GM18867 (cell line): ENCODE data around the gene KLF16.
"Not testable (repeated sequence)": the region's sequence is repeated elsewhere in the genome, so short reads cannot be mapped to it uniquely, and the experiment has no call there.

Source experiments
- ATAC-seq: cut with Tn5 transposase; IDR thresholded peaks from one replicate; pipeline ENCODE4 v1.9.1; 2021; ENCODE audit warnings: mild to moderate bottlenecking, moderate library complexity; ENCODE audit not compliant: unreplicated experiment

KLF16 gene

DNA sequence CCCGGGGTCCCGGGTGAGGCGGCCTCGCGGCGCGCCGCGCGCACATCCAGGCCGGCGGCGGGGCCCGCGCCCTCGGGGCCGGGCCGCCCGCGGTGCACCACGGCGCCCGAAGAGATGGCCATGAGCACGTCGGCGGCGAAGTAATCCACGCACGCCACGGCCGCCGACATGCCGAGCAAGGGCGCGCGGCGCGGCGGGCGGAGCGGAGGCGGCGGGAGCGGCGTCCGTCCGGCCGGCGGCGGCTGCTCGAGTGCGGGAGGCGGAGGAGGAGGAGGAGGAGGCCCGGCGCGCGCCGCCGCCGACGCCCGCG, at the start of gene KLF16:
Gene KLF16, minus strand, starts transcription at position 252 of the 310 bp plus-strand sequence. Its CDS starts 82 bp downstream, at position 170.
- ATAC-seq = peak; percentile 3

DNA sequence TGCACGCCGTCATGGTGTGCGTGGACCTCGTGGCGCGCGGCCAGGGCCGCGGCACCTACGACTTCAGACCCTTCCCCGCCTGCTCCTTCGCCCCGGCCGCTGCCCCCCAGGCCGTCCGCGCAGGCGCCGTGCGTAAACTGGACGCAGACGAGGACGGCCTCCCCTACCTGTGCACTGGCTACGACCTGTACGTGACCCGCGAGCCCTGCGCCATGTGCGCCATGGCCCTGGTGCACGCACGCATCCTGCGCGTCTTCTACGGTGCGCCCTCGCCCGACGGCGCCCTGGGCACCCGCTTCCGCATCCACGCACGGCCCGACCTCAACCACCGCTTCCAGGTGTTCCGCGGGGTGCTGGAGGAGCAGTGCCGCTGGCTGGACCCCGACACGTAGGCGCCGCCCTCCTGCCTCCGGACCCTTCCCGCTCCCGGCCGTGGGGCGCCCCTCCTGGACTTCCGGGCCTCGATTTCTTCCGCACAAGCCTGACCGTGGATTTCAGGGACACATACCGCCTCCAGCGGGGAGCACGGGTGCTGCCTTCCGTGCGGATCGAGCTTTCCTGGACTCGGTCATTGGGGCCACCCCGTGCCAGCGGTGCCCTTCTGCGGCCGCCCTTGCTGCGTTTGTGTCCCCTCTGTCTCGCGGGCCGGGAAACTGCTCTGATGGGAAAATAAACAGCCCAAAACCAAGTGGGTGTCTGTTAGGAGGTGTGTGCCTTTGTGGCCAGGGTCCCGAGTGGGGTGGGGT, 49.6 kb upstream of the KLF16 start:
- ATAC-seq = no peak

DNA sequence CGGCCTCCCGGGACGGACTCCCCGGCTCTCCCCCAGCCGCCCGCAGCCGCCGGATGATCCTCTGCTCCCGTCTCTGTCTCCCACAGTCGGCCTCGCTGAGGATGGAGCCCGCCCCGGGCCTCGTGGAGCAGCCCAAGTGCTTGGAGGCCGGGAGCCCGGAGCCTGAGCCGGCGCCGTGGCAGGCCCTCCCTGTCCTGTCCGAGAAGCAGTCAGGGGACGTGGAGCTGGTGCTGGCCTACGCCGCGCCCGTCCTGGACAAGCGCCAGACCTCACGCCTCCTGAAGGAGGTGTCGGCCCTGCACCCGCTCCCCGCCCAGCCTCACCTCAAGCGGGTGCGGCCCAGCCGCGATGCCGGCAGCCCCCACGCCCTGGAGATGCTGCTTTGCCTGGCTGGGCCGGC, 48.6 kb upstream of the KLF16 start:
- ATAC-seq = no peak

DNA sequence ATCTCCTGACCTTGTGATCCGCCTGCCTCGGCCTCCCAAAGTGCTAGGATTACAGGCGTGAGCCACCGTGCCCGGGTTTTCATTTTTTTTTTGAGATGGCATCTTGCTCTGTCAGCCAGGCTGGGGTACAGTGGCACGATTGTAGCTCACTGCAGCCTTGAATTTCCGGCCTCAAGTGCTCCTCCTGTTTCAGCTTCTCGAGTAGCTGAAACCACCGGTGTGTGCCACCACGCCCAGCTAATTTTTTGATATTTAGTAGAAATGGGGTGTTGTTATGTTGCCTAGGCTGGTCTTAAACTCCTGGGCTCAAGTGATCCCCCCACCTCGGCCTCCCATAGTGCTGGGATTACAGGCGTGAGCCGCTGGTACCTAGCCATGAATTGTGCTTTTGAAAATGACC, 47.7 kb upstream of the KLF16 start:
- ATAC-seq = no peak

DNA sequence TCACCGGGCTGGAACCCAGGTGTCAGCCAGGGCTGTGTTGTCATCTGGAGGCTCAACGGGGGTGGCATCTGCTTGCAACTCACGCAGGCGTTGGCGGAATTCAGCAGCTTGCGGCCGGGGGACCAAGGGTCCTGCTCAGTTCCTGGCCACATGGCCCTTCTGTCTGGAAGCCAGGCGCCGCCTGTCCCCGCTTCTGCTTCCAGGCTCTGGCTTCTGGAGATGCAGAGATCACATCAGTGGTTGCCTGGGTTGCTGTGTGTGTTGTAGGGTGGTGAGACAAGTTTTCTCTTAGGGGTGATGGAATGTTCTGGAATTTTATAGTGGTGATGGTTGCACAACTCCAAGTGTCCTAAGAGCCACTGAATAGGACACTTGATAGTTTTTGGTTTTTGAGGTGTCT, 46.8 kb upstream of the KLF16 start:
- no peak for ATAC-seq

DNA sequence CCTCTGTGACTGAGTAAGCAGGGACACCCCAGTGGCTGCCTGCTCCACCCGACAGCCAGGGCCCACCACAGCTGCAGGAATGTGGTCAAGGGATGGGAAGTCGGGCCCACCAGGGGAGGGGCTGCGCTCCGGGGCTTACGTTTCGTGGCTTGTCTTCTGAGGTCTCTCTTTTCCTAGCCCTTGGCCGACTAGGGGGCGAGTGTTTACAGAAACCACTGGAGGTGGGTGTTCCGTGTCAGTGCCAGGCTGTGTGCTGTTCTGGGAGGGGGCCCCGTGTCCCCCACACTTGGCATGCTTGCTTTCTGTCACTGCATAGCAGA, 46.3 kb upstream of the KLF16 start:
- no peak for ATAC-seq

DNA sequence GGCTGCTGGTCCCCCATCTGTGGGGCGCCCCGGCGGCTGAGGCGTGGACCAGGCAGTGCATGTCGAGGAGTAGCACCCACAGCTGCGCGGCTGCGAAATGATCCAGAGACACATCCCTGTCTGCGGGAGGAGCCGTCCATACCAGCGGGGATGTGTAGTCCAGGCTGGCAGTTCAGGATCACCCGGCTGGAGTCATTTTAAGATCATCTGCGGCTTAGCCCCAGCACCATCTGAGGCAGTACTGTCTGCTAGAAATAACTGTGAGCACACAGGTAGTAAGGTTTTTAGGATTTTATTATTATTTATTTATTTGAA, 44.9 kb upstream of the KLF16 start:
- no peak for ATAC-seq

DNA sequence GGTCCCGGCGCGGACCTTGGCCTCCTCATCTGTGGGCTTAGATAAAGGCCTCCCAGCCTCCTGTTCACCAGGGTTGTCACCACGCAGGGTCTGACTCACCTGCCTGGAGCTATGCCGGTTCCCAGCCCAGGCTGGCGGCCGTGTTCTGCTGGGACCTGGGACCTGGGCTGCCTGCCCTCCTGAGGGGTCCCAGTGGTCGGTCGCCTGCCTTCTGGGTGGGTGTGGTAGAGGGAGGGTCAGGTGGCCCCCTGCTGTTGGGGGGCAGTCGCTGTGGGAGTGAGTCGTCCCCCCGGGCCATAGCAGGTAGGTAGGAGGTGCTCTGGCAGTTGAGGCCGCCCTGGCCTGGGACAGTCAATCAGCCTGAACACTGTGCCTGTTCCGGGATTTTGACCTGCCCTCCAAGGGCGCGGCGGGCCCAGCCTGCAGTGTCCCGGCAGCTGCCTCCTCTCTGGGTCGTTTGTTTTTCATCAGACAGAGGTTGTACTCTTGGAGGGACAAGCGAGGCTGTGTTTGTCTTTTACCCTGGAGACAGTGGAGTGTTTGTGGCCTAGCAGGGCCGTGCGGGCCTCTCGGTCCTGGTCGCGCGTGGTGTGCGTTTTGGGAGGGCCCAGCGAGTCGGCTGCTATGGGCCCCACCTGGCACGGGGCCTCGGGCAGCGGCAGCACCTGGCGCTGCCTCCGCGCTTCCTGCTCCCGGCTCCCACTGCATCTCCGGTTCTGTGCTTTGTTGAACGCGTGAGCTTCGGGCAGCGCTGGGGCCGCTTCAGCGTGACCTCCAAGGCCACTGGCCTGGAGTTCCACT, 44.4 kb upstream of the KLF16 start:
- ATAC-seq = no peak

DNA sequence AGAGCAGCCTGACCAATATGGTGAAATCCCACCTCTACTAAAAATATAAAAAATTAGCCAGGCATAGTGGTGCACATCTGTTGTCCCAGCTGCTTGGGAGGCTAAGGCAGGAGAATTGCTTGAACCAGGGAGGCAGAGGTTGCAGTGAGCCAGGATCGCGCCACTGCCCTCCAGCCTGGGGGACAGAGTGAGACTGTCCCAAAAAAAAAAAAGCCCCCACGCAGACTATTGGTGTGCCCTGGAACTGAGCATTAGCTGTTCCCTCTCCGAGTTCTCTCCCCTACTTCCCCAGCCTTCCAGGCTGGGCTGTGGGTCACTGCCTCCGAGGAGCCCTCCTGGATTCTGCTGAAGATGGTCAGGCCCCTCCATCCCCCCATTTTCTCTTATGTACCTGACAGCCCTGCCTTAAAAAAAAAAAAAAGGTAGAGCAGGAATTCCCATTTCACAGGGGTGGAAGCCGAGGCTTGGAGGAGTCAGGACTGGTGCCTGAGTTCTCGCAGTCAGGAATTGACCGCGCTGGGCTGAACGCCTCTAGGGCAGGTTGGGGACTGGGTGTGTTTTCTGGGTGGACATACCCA, 43.7 kb upstream of the KLF16 start:
- no peak for ATAC-seq

DNA sequence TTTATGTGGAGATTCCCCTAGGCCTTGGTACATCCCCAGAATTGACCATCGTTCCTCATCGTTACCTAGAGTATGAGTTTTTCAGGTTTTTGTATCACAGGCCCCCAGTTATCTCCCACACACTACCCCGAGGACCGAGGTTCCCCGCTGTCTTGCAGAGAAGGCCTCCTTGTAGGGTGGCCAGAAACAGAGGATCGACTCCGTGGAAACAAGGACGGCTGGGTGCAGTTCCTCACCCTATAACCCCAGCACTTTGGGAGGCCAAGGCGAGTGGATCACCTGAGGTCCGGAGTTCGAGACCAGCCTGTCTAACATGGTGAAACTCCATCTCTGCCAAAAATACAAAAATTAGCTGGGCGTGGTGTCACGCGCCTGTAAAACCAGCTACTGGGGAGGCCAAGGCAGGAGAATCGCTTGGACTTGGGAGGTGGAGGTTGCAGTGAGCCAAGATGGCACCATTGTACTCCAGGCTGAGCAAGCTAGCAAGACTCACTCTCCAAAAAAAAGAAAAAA, 42.5 kb upstream of the KLF16 start:
- ATAC-seq = no peak

DNA sequence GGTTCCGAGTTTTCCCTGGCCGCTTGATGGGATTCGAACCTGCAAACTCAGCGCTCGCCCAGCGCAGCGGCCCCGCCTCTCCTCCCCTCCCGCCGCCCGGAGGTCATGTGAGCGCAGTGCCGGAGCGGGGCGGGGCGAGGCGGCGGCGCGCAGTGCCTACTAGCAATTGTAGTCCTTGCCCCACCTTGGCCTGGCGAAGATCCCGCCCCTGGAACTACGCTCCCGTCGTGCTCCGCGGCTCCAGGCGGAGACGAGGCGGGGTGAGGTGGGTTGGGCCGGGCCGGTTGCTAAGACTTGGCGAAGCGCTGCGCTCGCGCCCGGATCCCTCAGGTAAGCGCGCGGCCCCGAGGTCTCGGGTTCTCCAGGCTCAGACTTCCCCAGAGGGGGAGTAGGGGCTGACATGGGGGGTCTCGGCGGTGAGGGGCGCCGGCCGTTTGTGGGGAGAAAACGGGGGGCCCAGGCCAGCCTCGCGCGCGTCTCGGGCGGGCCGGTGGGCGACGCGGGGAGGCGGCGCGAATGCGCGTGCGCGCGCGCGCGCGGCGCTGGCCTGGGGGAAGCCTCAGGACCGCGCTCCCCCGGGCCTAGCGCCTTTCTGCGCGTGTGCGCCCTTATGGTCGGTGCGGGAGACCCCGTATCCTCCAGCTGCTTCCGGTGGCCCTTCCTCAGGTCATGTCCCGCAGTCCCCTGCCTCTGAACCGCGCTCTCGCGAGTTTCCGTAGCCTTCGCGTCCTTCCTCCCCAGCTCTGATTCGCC, 41.9 kb upstream of the KLF16 start, which contains the start of the genes ADAT3 and SCAMP4:
Gene ADAT3, plus strand, starts transcription at position 290 of the 753 bp plus-strand sequence. CDS start 6,649 bp downstream, outside the sequence.
Gene SCAMP4, plus strand, starts transcription at position 290 of the 753 bp plus-strand sequence. CDS start 9,621 bp downstream, outside the sequence.
- peak; percentile 84 for ATAC-seq

DNA sequence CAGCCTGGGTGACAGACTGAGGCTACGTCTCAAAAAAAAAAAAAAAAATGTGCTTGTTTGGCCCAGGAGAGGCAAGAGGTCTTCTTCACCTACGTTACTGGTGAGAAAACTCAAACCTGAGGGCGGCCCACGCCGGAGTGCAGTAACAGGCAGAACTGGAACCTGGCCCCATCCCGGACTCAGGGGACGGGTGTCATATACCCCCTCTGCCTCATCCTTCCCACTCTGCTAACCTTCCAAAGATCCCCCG, 41.4 kb upstream of the KLF16 start:
- no peak for ATAC-seq

DNA sequence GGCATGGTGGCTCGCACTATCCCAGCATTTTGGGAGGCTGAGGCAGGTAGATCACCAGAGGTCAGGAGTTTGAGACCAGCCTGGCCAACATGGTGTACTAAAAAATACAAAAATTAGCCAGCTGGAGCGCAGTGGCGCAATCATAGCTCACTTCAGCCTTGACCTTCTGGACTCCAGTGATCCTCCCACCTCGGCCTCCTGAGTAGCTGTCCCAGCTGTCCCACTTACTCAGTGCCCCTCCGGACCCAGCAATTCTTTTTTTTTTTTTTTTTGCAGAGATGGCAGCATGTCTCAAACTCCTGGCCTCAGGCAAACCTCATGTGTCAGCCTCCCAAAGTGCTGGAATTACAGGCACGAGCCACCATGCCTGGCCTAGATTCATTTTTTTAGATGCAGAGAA, 39.5 kb upstream of the KLF16 start:
- no peak for ATAC-seq

DNA sequence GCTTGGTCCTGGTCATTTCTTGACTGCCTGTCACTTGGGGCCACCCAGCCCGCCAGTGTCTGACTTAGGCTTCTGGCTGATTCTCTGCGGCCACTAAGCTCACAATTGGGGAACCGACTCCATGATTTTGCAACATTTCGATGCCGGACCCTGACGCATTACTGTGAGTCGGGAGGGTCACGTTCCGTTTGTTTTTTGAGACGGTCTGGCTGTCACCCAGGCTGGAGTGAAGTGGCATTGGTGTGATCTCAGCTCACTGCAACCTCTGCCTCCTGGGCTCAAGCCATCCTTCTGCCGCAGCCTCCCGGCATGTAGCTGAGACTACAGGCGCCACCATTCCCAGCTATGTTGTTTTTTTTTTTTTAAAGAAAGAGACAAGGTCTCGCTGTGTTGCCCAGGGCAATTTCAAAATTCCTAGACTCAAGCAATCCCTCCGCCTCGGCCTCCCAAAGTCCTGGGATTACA, 38.6 kb upstream of the KLF16 start:
- ATAC-seq = no peak

DNA sequence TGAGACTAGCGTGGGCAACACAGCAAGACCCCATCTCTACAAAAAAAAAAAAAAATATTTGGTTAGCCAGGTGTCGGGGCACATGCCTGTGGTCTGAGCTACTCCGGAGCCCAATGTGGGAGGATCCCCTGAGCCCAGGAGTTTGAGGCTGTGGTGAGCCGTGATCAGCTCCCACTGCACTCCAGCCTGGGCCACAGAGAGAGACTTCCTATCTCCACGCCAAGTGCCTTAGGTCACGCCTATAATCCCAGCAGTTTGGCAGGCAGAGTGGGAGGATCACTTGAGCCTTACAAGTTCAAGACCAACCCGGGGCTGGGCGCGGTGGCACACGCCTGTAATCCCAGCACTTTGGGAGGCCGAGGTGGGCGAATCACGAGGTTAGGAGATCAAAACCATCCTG, 33.1 kb upstream of the KLF16 start:
- ATAC-seq = no peak

DNA sequence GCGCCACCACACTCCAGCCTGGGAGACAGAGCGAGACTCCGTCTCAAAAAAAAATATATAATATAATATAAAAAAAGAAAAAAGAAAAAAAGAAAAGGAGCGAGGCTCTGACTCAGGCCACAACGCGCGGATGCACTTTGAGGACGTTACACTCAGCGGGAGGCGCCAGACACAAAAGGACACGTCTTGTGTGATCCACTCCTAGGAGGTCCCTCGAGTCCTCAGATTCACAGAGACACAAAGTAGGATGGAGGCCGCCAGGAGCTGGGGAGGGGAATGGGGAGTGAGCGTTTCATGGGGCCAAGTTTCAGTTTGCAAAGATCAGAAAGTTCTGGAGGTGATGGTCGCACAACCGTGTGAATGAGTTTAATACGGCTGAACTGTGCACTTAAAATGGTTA, 30.4 kb upstream of the KLF16 start:
- no peak for ATAC-seq

DNA sequence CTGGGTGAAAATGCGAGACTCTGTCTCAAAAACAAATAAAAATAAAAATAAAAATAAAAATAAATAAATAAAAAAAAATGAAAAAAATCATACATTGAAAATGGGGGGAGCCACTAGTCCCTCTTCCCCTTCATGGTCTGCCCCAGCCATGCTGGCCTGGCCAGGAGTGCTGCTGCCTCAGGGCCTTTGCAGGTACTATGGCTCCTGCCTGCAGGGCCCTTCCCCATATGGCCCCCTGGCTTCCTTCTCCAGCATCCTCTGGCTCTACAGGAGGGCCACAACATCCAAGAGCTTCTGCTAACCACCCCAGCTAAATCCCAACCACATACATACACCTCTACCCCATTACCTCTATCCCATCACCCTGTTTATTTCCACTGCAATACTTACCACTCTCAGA, 26.5 kb upstream of the KLF16 start:
- no peak for ATAC-seq

DNA sequence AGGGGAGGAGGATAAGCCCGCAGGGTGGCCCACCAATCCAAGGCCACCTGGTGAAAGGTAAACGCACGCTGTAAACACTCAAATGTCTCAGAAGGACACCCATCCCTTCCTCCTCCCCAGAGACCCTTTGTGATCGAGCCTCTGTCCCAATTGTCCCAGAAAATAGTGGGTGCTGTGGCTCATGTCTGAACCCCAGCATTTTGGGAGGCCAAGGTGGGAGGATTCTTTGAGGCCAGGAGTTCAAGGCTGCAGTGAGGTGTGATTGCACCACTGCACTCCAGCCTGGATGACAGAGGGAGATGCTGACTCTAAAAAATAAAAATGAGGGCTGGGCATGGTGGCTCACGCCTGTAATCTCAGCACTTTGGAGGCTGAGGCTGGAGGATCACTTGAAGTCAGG, 25.0 kb upstream of the KLF16 start:
- no peak for ATAC-seq

DNA sequence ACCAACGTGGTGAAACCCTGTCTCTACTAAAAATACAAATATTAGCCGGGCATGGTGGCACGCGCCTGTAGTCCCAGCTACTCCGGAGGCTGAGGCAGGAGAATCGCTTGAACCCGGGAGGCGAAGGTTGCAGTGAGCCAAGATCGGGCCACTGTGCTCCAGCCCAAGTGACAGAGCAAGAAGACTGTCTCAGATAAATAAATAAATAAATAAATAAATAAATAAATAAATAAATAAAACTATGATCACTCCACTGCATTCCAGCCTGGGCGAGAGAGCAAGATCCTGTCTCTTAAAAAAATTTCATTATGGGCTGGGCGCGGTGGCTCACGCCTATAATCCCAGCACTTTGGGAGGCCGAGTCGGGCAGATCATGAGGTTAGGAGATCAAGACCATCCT, 23.0 kb upstream of the KLF16 start:
- not testable (repeated sequence) for ATAC-seq

DNA sequence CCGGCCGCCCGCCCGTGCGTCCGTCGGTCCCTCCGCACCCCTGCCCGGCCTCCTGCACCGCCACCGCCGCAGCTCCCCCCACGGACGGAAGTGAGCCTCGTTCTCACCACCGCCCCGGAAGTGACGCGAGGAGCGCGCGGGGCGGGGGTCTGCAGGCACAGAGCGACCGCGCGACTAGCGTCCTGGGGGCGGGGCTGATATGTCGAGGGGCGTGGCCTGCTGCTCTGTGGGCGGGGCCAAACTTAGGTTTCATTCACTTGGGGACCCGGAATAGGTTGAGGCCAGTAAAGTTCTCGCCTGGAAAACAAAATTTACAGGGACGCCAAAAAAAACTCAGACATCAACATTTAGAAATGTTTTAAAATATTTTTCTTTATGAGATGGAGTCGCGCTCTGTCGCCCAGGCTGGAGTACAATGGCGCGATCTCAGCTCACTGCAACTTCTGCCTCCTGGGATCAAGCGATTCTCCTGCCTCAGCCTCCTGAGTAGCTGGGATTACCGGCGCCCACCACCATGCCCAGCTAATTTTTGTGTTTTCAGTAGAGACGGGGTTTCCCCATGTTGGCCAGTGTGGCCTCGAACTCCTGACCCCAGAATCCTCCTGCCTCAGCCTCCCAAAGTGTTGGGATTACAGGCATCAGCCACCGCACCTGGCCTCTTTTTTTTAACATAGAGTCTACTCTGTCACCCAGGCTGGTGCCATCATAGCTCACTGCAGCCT, 22.2 kb upstream of the KLF16 start, which contains the start of gene ABHD17A:
Gene ABHD17A, minus strand, starts transcription at position 99 of the 722 bp plus-strand sequence. CDS start 3,930 bp downstream, outside the sequence.
- peak; percentile 80 for ATAC-seq
